Lung (tissue), 12 donors: ENCODE measurements around the gene C3orf49. TPM values are rescaled to one million over a fixed set of nuclear protein-coding genes. Genes with fewer than 3 reads are reported as not detected.

Experiments
- ATAC-seq: fragments of 200-7000 bp; cut with Tn5 transposase; one replicate; pipeline ENCODE4 v1.9.1; 2020; ENCODE audit warnings: moderate number of reproducible peaks; ENCODE audit not compliant: insufficient read depth, low FRiP score
- DNase-seq, 3 donors: peaks; one replicate each; pipeline ENCODE4 v3.0.0-alpha.2; 2013 to 2017
- H3K27ac ChIP-seq, 2 donors: one replicate each; pipeline ENCODE4 v1.5.1; 2013; ENCODE audit warnings: mild to moderate bottlenecking in 2 of 2, moderate library complexity in 2 of 2, control low read depth in 1 of 2, inconsistent platforms in 1 of 2, low read depth in 1 of 2, low read length in 1 of 2
- H3K27me3 ChIP-seq, 3 donors: one replicate each; pipeline ENCODE4 v1.5.1; 2013; ENCODE audit warnings: low read length in 2 of 3; ENCODE audit not compliant: control insufficient read depth in 3 of 3, insufficient read depth in 3 of 3
- H3K36me3 ChIP-seq, 4 donors: one replicate each; pipeline ENCODE4 v1.5.1; 2013; ENCODE audit warnings: low read length in 4 of 4, mild to moderate bottlenecking in 1 of 4, moderate library complexity in 1 of 4; ENCODE audit not compliant: control insufficient read depth in 4 of 4, insufficient read depth in 4 of 4
- H3K4me1 ChIP-seq, 5 donors: one replicate each; pipeline ENCODE4 v1.5.1; 2013; ENCODE audit warnings: low read length in 5 of 5, mild to moderate bottlenecking in 2 of 5, moderate library complexity in 1 of 5; ENCODE audit not compliant: control insufficient read depth in 5 of 5, insufficient read depth in 5 of 5
- H3K4me3 ChIP-seq: one replicate; pipeline ENCODE4 v1.5.1; 2013; ENCODE audit warnings: mild to moderate bottlenecking, control low read depth, moderate library complexity
- H3K9ac ChIP-seq, 2 donors: one replicate each; pipeline ENCODE4 v1.5.1; 2013; ENCODE audit warnings: low read length in 2 of 2, control low read depth in 1 of 2; ENCODE audit not compliant: insufficient read depth in 1 of 2
- H3K9me3 ChIP-seq, 4 donors: one replicate each; pipeline ENCODE4 v1.5.1; 2013; ENCODE audit warnings: low read length in 3 of 4, mild to moderate bottlenecking in 1 of 4, moderate library complexity in 1 of 4; ENCODE audit not compliant: control insufficient read depth in 4 of 4, insufficient read depth in 3 of 4
- WGBS, 2 donors: extraction: QIAGEN DNeasy Blood & Tissue Kit; methylation state at CpG; one replicate each; pipeline ENCODE4 v1.1.7; 2013; 5-methylcytosine and 5-hydroxymethylcytosine counted together
- polyA plus RNA-seq, 2 donors: library from polyadenylated mRNA; stranded (reverse); fragments of 200-250 nt; gene quantifications; one replicate each; pipeline ENCODE4 v1.2.1, GENCODE V29; 2013
- total RNA-seq, 2 donors: library from RNA; depleted of rRNA in 1 of 2; stranded (reverse); fragments of >200 nt in 1 of 2; gene quantifications; one replicate each; pipeline ENCODE4 v1.2.1, GENCODE V29; 2014 to 2021
- TF ChIP-seq, protein P1 (sequence below): IDR thresholded peaks from 2 replicates; pipeline ENCODE4 v1.5.1; 2012; ENCODE audit warnings: mild to moderate bottlenecking; ENCODE audit errors: control extremely low read depth, extremely low read depth
- donor health status: control.
- donor health status: control.
- donor health status: Bipolar disorder and iron deficiency.
- donor health status: healthy.
- donor health status: DM: yes; HTN: yes; CAD: no.

C3orf49 gene
- total and polyA plus RNA-seq, 4 donors: not detected

DNA sequence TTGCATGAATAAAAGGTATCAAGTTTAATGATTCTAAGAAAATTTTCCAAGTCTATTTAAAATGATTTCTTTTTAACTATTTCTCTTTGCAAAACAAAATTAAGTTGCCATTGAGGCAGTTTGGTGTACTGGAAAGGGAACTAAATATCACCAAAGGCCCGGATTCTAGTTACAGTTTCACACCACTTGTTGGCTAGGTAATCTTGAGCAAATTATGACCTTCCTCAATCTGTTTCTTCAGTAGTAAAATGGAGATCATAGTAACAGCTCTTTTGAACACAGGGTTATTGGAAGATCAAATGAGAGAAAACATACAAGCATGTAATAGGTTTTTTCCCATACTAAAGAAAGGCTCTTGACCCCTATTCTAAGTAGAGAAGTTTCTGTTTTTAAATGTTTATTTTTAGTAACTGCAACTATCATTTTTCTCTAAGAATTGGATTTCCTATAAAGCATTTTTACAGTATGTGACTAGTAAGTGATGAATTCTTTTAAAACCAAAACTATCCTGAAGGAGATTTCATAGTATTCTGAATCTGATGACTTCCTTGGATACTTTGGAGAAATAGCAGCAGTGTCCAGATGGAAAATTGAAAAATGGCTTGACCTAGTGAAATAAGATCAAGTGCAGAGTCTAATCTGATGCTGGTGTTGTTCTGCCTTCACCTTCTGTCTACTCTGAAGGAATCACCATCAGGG, 77.4 kb downstream of the C3orf49 start:
- no peaks in the 10 kb centered on the region for H3K27me3 ChIP-seq
- peaks cover 0 to 12% (median 5%) of the 10 kb centered on the region in 4 donors for H3K36me3 ChIP-seq
- 35 to 66% methylated on average over 1 of the region's 1 CpG for WGBS, 2 donors
- DNase-seq (no peak), ATAC-seq (no peak)
- no peak overlapping the region for H3K9ac ChIP-seq
- TF ChIP-seq, protein P1, sequence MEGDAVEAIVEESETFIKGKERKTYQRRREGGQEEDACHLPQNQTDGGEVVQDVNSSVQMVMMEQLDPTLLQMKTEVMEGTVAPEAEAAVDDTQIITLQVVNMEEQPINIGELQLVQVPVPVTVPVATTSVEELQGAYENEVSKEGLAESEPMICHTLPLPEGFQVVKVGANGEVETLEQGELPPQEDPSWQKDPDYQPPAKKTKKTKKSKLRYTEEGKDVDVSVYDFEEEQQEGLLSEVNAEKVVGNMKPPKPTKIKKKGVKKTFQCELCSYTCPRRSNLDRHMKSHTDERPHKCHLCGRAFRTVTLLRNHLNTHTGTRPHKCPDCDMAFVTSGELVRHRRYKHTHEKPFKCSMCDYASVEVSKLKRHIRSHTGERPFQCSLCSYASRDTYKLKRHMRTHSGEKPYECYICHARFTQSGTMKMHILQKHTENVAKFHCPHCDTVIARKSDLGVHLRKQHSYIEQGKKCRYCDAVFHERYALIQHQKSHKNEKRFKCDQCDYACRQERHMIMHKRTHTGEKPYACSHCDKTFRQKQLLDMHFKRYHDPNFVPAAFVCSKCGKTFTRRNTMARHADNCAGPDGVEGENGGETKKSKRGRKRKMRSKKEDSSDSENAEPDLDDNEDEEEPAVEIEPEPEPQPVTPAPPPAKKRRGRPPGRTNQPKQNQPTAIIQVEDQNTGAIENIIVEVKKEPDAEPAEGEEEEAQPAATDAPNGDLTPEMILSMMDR: no peak
- H3K4me3 ChIP-seq: no peak overlapping the region
- no peaks in the 10 kb centered on the region for H3K9me3 ChIP-seq
- no peak overlapping the region for H3K27ac ChIP-seq
- H3K4me1 ChIP-seq: peaks cover 0 to 9% (median 4%) of the 10 kb centered on the region in 5 donors

Other genes starting within 250 kb of the C3orf49 start
- gene SNTN, start 166.6 kb upstream of the C3orf49 start, total RNA-seq: 10 to 100 TPM; 41.4 to 51.0 TPM
- 10 to 100 TPM; 20.1 to 23.2 TPM for gene SNTN, start 166.6 kb upstream of the C3orf49 start, polyA plus RNA-seq
- gene THOC7, start 44.5 kb downstream of the C3orf49 start, total RNA-seq: 10 to 100 TPM; 39.9 to 45.1 TPM
- gene THOC7, start 44.5 kb downstream of the C3orf49 start, polyA plus RNA-seq: 100 to 1,000 TPM in 1 of 2 donors, 10 to 100 TPM in 1; 38.1 to 124 TPM
- gene ATXN7, start 44.6 kb downstream of the C3orf49 start, total RNA-seq: 10 to 100 TPM; 30.1 to 46.6 TPM
- gene ATXN7, start 44.6 kb downstream of the C3orf49 start, polyA plus RNA-seq: 1 to 10 TPM; 4.8 to 5.9 TPM
- not detected for gene SCAANT1, start 93.1 kb downstream of the C3orf49 start, total RNA-seq
- gene SCAANT1, start 93.1 kb downstream of the C3orf49 start, polyA plus RNA-seq: not detected
- 10 to 100 TPM; 63.4 to 68.6 TPM for gene PSMD6, start 204.2 kb downstream of the C3orf49 start, total RNA-seq
- gene PSMD6, start 204.2 kb downstream of the C3orf49 start, polyA plus RNA-seq: 10 to 100 TPM; 59.1 to 78.9 TPM